ENCODE data around the gene HSPB7. TPM values are rescaled to one million over a fixed set of nuclear protein-coding genes. Genes with fewer than 3 reads are reported as not detected.
"Not testable (repeated sequence)": the region's sequence is repeated elsewhere in the genome, so short reads cannot be mapped to it uniquely, and the experiment has no call there.

Gene HSPB7
- total RNA-seq, 1 experiment from 2014 or later, result not detected

DNA sequence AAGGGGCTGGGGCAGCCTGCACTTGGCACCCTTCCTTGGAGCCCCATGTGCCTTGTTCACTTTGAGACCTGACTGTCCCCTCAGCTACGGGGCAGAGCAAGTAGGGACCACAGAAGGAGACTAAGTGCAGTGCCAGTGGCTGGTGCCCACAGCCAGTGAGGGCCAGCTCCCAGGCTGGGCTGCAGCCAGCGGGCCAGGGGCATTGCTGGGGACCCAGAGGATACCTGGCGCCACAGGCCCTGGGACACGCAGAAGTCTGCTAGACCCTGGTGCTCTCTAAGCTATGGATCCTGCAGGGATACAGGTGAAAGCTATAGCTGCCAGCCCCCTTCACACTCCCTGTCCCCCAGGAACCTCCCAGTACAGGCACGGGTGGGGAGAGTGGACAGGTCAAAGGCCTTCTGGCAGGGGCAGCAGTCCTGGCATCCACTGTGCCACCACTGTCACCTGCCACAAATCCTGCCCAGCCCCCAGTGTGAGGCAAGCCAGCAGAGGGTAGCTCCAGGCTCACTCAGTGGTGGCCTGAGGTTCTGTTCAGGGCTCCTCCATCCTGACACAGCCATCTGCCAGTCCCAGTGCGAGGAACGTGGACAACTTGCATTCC lies 5.3 kb upstream of the HSPB7 start:
- peaks cover 8% of the 10 kb centered on the region for H3K4me1 Mint-ChIP-seq (ENCODE audit: low read depth, unreplicated experiment)
- intact Hi-C loops (cut with micrococcal nuclease; ENCODE audit: unreplicated experiment), result no loop called here
- no peaks in the 10 kb centered on the region for H3K36me3 Mint-ChIP-seq (ENCODE audit: insufficient read depth, unreplicated experiment)
- no peak for DNase-seq
- H3K27ac Mint-ChIP-seq (ENCODE audit: unreplicated experiment), result no peak overlapping the region
- TF ChIP-seq, protein P1, sequence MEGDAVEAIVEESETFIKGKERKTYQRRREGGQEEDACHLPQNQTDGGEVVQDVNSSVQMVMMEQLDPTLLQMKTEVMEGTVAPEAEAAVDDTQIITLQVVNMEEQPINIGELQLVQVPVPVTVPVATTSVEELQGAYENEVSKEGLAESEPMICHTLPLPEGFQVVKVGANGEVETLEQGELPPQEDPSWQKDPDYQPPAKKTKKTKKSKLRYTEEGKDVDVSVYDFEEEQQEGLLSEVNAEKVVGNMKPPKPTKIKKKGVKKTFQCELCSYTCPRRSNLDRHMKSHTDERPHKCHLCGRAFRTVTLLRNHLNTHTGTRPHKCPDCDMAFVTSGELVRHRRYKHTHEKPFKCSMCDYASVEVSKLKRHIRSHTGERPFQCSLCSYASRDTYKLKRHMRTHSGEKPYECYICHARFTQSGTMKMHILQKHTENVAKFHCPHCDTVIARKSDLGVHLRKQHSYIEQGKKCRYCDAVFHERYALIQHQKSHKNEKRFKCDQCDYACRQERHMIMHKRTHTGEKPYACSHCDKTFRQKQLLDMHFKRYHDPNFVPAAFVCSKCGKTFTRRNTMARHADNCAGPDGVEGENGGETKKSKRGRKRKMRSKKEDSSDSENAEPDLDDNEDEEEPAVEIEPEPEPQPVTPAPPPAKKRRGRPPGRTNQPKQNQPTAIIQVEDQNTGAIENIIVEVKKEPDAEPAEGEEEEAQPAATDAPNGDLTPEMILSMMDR (IDR thresholded peaks at IDR 0.05; ENCODE audit: unreplicated experiment), result no peak
- H3K27me3 Mint-ChIP-seq (ENCODE audit: unreplicated experiment), result peaks cover 68% of the 10 kb centered on the region
- CTCF ChIA-PET, result interaction anchor here (0.6 kb wide), 1 partner anchor 297 kb away, joined by 3 read pairs; no protein-coding TSS in a partner anchor
- H3K9me3 Mint-ChIP-seq (ENCODE audit: low read depth, unreplicated experiment), result no peaks in the 10 kb centered on the region
- H3K4me3 Mint-ChIP-seq (ENCODE audit: low read depth, unreplicated experiment), result no peak overlapping the region
- BruUV-seq (replicated peaks), result no TSS peak

- DNase-seq, result no peak
- Mint-ChIP-seq H3K27me3 (ENCODE audit: unreplicated experiment) (peaks cover 60% of the 10 kb centered on the region), H3K27ac (ENCODE audit: unreplicated experiment) (no peak overlapping the region), H3K4me3 (ENCODE audit: low read depth, unreplicated experiment) (no peak overlapping the region), H3K9me3 (ENCODE audit: low read depth, unreplicated experiment) (no peaks in the 10 kb centered on the region), H3K36me3 (ENCODE audit: insufficient read depth, unreplicated experiment) (no peaks in the 10 kb centered on the region), H3K4me1 (ENCODE audit: low read depth, unreplicated experiment) (peaks cover 8% of the 10 kb centered on the region)
- intact Hi-C loops (cut with micrococcal nuclease; ENCODE audit: unreplicated experiment), result no loop called here
- CTCF ChIA-PET, result interaction anchor here (0.6 kb wide), 1 partner anchor 297 kb away, joined by 3 read pairs; no protein-coding TSS in a partner anchor
- no TSS peak for BruUV-seq (replicated peaks)
- TF ChIP-seq, protein P1 (IDR thresholded peaks at IDR 0.05; ENCODE audit: unreplicated experiment), result no peak
These were observed 4.5 kb upstream of the HSPB7 start for GRCh38 chr1:16022393-16022792.

DNA sequence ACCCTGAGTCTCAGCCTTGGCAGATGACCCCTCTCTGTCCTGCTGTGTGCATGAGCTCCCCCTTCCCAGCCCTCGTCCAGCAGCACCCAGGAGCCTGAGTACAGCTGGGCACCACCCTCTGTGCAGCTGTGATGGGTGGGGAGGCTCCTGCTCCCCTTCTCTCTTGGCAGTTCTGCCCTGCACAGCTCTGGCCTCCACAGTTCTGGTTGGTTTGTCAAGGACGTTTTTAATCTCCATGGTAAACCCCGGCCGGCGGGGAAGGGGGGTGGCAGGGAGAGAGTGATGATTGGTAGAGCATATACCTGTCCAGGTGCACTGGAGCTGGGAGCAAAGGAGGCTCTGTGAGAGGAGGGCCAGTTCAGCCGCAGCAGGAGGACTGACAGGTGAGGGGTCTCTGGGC lies 3.8 kb upstream of the HSPB7 start, which contains the start of gene CLCNKA:
CLCNKA (plus strand) TSS at position 356 of the 400 bp plus-strand sequence. CDS start 584 bp downstream, outside the sequence.
- H3K4me1 Mint-ChIP-seq (ENCODE audit: low read depth, unreplicated experiment), result peaks cover 8% of the 10 kb centered on the region
- DNase-seq, result no peak
- peaks cover 58% of the 10 kb centered on the region for H3K27me3 Mint-ChIP-seq (ENCODE audit: unreplicated experiment)
- H3K27ac Mint-ChIP-seq (ENCODE audit: unreplicated experiment), result no peak within 1 kb of the TSS
- TF ChIP-seq, protein P1 (IDR thresholded peaks at IDR 0.05; ENCODE audit: unreplicated experiment), result no peak
- intact Hi-C loops (cut with micrococcal nuclease; ENCODE audit: unreplicated experiment), result no loop called here
- no peaks in the 10 kb centered on the region for H3K9me3 Mint-ChIP-seq (ENCODE audit: low read depth, unreplicated experiment)
- no peak within 1 kb of the TSS for H3K4me3 Mint-ChIP-seq (ENCODE audit: low read depth, unreplicated experiment)
- CTCF ChIA-PET, result no interaction called here
- no TSS peak for BruUV-seq (replicated peaks)
- H3K36me3 Mint-ChIP-seq (ENCODE audit: insufficient read depth, unreplicated experiment), result no peaks in the 10 kb centered on the region

GRCh38 chr1:16020878-16021277 lies 3.0 kb upstream of the HSPB7 start:
- H3K4me3 Mint-ChIP-seq (ENCODE audit: low read depth, unreplicated experiment); H3K36me3 Mint-ChIP-seq (ENCODE audit: insufficient read depth, unreplicated experiment); H3K9me3 Mint-ChIP-seq (ENCODE audit: low read depth, unreplicated experiment); H3K27ac Mint-ChIP-seq (ENCODE audit: unreplicated experiment); CTCF ChIA-PET; BruUV-seq (replicated peaks); H3K4me1 Mint-ChIP-seq (ENCODE audit: low read depth, unreplicated experiment); DNase-seq; intact Hi-C loops (cut with micrococcal nuclease; ENCODE audit: unreplicated experiment): not testable (repeated sequence)
- H3K27me3 Mint-ChIP-seq (ENCODE audit: unreplicated experiment), result peaks cover 58% of the 10 kb centered on the region

- H3K9me3 Mint-ChIP-seq (ENCODE audit: low read depth, unreplicated experiment), result no peaks in the 10 kb centered on the region
- CTCF ChIA-PET, result no interaction called here
- peaks cover 8% of the 10 kb centered on the region for H3K4me1 Mint-ChIP-seq (ENCODE audit: low read depth, unreplicated experiment)
- BruUV-seq (replicated peaks), result no TSS peak
- no peaks in the 10 kb centered on the region for H3K36me3 Mint-ChIP-seq (ENCODE audit: insufficient read depth, unreplicated experiment)
- no peak overlapping the region for H3K4me3 Mint-ChIP-seq (ENCODE audit: low read depth, unreplicated experiment)
- intact Hi-C loops (cut with micrococcal nuclease; ENCODE audit: unreplicated experiment), result no loop called here
- TF ChIP-seq, protein P1 (IDR thresholded peaks at IDR 0.05; ENCODE audit: unreplicated experiment), result no peak
- no peak overlapping the region for H3K27ac Mint-ChIP-seq (ENCODE audit: unreplicated experiment)
- peaks cover 57% of the 10 kb centered on the region for H3K27me3 Mint-ChIP-seq (ENCODE audit: unreplicated experiment)
- DNase-seq, result no peak
These were observed 2.5 kb upstream of the HSPB7 start for GRCh38 chr1:16020325-16020724.

Measured in Calu3 (cell line).